WTC11 (cell line): ENCODE data around the gene FBXL7. TPM values are rescaled to one million over a fixed set of nuclear protein-coding genes. Genes with fewer than 3 reads are reported as not detected.

Experiments
- ATAC-seq: fragments of 200-7000 bp; cut with Tn5 transposase; 2 replicates; pipeline ENCODE4 v1.10.0; 2021; ENCODE audit warnings: mild to moderate bottlenecking, moderate library complexity
- CTCF ChIA-PET: fragments of 300-600 bp; sonication (Branson Sonifier 250); formaldehyde crosslinking; loops from one replicate; lab custom pipeline; 2021; ENCODE audit warnings: antibody characterized with exemption; lab: Charles Lee
- POLR2A ChIA-PET: fragments of 350-600 bp; sonication (Branson Sonifier 250); formaldehyde crosslinking; loops from one replicate; lab custom pipeline; 2021; ENCODE audit warnings: antibody characterized with exemption; lab: Charles Lee
- DNase-seq: peaks from one replicate; pipeline ENCODE4 v3.0.0; 2021; ENCODE audit warnings: low spot score
- H3K27ac Mint-ChIP-seq: 2 replicates; pipeline ENCODE4 v1.8.0; 2021; ENCODE audit warnings: mixed read lengths
- H3K27me3 Mint-ChIP-seq: 2 replicates; pipeline ENCODE4 v1.8.0; 2021; ENCODE audit warnings: low read depth, mild to moderate bottlenecking, moderate library complexity, mixed read lengths
- H3K36me3 Mint-ChIP-seq: 2 replicates; pipeline ENCODE4 v1.8.0; 2021; ENCODE audit warnings: mixed read lengths
- H3K4me1 Mint-ChIP-seq: 2 replicates; pipeline ENCODE4 v1.8.0; 2022; ENCODE audit warnings: mixed read lengths
- H3K4me3 Mint-ChIP-seq: 2 replicates; pipeline ENCODE4 v1.8.0; 2021; ENCODE audit warnings: mild to moderate bottlenecking, moderate library complexity, mixed read lengths
- H3K9me3 Mint-ChIP-seq: 2 replicates; pipeline ENCODE4 v1.8.0; 2021; ENCODE audit warnings: mixed read lengths
- CBFB ChIP-seq: sonication (generic); formaldehyde crosslinking; IDR thresholded peaks from 2 replicates; pipeline ENCODE4 v1.8.1; 2022; ENCODE audit warnings: mild to moderate bottlenecking, low read depth, missing genetic modification reagents
- CREM ChIP-seq: sonication (generic); formaldehyde crosslinking; IDR thresholded peaks from 2 replicates; pipeline ENCODE4 v1.8.1; 2022; ENCODE audit warnings: mild to moderate bottlenecking, missing genetic modification reagents, moderate library complexity
- ERG ChIP-seq: fragments of 250-450 bp; sonication (Bioruptor Pico); IDR thresholded peaks from 2 replicates; pipeline ENCODE4 v1.8.0; 2021; ENCODE audit warnings: mild to moderate bottlenecking
- FOXK1 ChIP-seq: sonication (generic); formaldehyde crosslinking; IDR thresholded peaks from 2 replicates; pipeline ENCODE4 v1.8.0; 2022; ENCODE audit warnings: mild to moderate bottlenecking, moderate library complexity, missing genetic modification reagents
- FOXP1 ChIP-seq: sonication (generic); formaldehyde crosslinking; IDR thresholded peaks from 2 replicates; pipeline ENCODE4 v1.8.0; 2022; ENCODE audit warnings: missing genetic modification reagents, mild to moderate bottlenecking, moderate library complexity, borderline replicate concordance
- NR1H2 ChIP-seq: sonication (generic); formaldehyde crosslinking; IDR thresholded peaks from 2 replicates; pipeline ENCODE4 v1.9.0; 2021; ENCODE audit warnings: mild to moderate bottlenecking, moderate library complexity, missing genetic modification reagents
- USF1 ChIP-seq: sonication (generic); formaldehyde crosslinking; IDR thresholded peaks from 2 replicates; pipeline ENCODE4 v1.8.0; 2022; ENCODE audit warnings: mild to moderate bottlenecking, missing genetic modification reagents
- total RNA-seq: library from RNA; stranded (reverse); gene quantifications from 3 replicates; pipeline ENCODE4 v1.2.3, GENCODE V29; 2021
- TF ChIP-seq, protein P1 (sequence below): sonication (generic); formaldehyde crosslinking; IDR thresholded peaks from 2 replicates; pipeline ENCODE4 v1.8.0; 2023; ENCODE audit warnings: missing genetic modification reagents, mild to moderate bottlenecking, borderline replicate concordance
- TF ChIP-seq, protein P2 (sequence below): sonication (generic); formaldehyde crosslinking; IDR thresholded peaks from 2 replicates; pipeline ENCODE4 v1.8.0; 2022; ENCODE audit warnings: mild to moderate bottlenecking, missing genetic modification reagents
- TF ChIP-seq, protein P3 (sequence below): sonication (generic); formaldehyde crosslinking; IDR thresholded peaks from 2 replicates; pipeline ENCODE4 v1.8.1; 2022; ENCODE audit warnings: low read depth, missing genetic modification reagents, borderline replicate concordance
- TF ChIP-seq, protein P4 (sequence below): sonication (generic); formaldehyde crosslinking; conservative IDR thresholded peaks from 2 replicates; pipeline ENCODE4 v1.8.1; 2022; ENCODE audit warnings: mild to moderate bottlenecking, missing genetic modification reagents

Gene FBXL7
- total RNA-seq, 1 experiment from 2014 or later: 13.8 TPM

DNA sequence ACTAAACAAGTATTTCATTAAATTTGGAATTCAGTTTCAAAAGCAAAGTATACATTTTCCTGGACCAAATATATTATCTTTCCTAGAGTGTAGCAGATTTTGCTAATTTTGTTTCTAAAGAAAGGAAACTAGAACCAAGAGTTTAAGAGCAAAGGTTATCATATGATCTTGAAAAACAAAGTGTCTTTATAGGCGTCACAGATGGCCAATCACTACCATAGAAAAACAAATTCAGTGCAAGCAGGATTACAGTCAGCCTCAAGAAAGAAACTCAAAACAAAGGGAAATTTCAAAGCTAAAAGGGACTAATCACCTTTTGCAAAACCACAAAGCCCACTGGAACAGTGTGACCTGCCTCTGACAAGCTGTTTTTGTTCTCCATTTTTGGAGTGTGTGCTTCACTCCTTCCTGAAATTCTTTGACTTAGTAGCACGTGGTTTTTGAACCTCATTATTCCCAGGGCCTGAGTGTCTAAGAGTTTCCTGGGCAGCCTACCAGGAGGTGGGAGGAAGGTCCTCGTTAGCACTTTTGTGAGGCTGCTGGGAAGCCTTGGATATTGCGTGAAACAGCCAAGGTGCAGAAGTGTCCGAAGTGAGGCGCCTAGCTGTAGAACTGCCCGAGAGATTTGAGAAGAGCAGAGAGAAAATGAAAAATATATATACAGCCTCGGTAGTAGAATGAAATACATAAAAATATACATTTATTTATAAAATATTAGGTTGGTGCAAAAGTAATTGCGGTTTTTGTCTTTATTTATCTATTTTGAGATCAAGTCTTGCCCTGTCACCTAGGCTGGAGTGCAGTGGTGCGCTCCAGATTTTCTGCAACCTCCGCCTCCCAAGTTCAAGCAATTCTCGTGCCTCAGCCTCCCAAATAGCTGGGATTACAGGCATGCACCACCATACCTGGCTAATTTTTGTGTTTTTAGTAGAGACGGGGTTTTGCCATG lies 433.6 kb downstream of the FBXL7 start (continued):
- TF ChIP-seq, protein P1, sequence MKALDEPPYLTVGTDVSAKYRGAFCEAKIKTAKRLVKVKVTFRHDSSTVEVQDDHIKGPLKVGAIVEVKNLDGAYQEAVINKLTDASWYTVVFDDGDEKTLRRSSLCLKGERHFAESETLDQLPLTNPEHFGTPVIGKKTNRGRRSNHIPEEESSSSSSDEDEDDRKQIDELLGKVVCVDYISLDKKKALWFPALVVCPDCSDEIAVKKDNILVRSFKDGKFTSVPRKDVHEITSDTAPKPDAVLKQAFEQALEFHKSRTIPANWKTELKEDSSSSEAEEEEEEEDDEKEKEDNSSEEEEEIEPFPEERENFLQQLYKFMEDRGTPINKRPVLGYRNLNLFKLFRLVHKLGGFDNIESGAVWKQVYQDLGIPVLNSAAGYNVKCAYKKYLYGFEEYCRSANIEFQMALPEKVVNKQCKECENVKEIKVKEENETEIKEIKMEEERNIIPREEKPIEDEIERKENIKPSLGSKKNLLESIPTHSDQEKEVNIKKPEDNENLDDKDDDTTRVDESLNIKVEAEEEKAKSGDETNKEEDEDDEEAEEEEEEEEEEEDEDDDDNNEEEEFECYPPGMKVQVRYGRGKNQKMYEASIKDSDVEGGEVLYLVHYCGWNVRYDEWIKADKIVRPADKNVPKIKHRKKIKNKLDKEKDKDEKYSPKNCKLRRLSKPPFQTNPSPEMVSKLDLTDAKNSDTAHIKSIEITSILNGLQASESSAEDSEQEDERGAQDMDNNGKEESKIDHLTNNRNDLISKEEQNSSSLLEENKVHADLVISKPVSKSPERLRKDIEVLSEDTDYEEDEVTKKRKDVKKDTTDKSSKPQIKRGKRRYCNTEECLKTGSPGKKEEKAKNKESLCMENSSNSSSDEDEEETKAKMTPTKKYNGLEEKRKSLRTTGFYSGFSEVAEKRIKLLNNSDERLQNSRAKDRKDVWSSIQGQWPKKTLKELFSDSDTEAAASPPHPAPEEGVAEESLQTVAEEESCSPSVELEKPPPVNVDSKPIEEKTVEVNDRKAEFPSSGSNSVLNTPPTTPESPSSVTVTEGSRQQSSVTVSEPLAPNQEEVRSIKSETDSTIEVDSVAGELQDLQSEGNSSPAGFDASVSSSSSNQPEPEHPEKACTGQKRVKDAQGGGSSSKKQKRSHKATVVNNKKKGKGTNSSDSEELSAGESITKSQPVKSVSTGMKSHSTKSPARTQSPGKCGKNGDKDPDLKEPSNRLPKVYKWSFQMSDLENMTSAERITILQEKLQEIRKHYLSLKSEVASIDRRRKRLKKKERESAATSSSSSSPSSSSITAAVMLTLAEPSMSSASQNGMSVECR (CRISPR knock-in tag): no peak
- TF ChIP-seq FOXK1 (CRISPR knock-in tag) (no peak), NR1H2 (CRISPR knock-in tag) (no peak), CBFB (CRISPR knock-in tag) (no peak)
- TF ChIP-seq, protein P2, sequence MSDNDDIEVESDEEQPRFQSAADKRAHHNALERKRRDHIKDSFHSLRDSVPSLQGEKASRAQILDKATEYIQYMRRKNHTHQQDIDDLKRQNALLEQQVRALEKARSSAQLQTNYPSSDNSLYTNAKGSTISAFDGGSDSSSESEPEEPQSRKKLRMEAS (CRISPR knock-in tag): no peak
- TF ChIP-seq, protein P3, sequence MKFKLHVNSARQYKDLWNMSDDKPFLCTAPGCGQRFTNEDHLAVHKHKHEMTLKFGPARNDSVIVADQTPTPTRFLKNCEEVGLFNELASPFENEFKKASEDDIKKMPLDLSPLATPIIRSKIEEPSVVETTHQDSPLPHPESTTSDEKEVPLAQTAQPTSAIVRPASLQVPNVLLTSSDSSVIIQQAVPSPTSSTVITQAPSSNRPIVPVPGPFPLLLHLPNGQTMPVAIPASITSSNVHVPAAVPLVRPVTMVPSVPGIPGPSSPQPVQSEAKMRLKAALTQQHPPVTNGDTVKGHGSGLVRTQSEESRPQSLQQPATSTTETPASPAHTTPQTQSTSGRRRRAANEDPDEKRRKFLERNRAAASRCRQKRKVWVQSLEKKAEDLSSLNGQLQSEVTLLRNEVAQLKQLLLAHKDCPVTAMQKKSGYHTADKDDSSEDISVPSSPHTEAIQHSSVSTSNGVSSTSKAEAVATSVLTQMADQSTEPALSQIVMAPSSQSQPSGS (CRISPR knock-in tag): no peak

DNA sequence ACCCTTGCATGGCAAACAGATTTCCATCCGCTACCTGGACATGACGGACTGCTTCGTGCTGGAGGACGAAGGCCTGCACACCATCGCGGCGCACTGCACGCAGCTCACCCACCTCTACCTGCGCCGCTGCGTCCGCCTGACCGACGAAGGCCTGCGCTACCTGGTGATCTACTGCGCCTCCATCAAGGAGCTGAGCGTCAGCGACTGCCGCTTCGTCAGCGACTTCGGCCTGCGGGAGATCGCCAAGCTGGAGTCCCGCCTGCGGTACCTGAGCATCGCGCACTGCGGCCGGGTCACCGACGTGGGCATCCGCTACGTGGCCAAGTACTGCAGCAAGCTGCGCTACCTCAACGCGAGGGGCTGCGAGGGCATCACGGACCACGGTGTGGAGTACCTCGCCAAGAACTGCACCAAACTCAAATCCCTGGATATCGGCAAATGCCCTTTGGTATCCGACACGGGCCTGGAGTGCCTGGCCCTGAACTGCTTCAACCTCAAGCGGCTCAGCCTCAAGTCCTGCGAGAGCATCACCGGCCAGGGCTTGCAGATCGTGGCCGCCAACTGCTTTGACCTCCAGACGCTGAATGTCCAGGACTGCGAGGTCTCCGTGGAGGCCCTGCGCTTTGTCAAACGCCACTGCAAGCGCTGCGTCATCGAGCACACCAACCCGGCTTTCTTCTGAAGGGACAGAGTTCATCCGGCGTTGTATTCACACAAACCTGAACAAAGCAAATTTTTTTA lies 436.7 kb downstream of the FBXL7 start:
- ATAC-seq: no peak
- peaks cover 3% of the 10 kb centered on the region; the same call in 1 of the 2 replicates for H3K36me3 Mint-ChIP-seq
- TF ChIP-seq FOXP1 (no peak; the same call in 1 of the 2 replicates), USF1 (CRISPR knock-in tag) (no peak), CREM (CRISPR knock-in tag) (no peak), ERG (no peak)
- TF ChIP-seq, protein P4, sequence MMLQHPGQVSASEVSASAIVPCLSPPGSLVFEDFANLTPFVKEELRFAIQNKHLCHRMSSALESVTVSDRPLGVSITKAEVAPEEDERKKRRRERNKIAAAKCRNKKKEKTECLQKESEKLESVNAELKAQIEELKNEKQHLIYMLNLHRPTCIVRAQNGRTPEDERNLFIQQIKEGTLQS (CRISPR knock-in tag): no peak
- TF ChIP-seq, all 79 proteins: peak for 0
- Mint-ChIP-seq H3K27me3 (no peaks in the 10 kb centered on the region), H3K4me1 (peaks cover 32% of the 10 kb centered on the region), H3K27ac (no peak overlapping the region; the same call in 1 of the 2 replicates), H3K9me3 (no peaks in the 10 kb centered on the region), H3K4me3 (no peak overlapping the region)
- CTCF ChIA-PET: interaction anchor here (0.6 kb wide), 1 partner anchor 898 kb away, joined by 4 read pairs; no protein-coding TSS in a partner anchor
- no peak for DNase-seq
- POLR2A ChIA-PET: no interaction called here
